Gastrocnemius medialis (tissue), 4 donors: ENCODE data around the gene PLSCR1.

Experiments
- POLR2A ChIP-seq, 2 donors: fragments of 450-650 bp; IDR thresholded peaks; one replicate each; pipeline ENCODE4 v1.6.1; 2017; ENCODE audit warnings: antibody characterized with exemption in 2 of 2, mild to moderate bottlenecking in 2 of 2, moderate library complexity in 2 of 2
- TF ChIP-seq, protein P1 (sequence below), 5 experiments: fragments of 450-650 bp in 3 of 5; fragments of 200-600 bp in 2 of 5; sonication (generic) in 2 of 5; IDR thresholded peaks in 4 of 5; conservative IDR thresholded peaks in 1 of 5; 1 replicate in 4 of 5; 2 replicates in 1 of 5; pipeline ENCODE4 v1.5.1; 2016 to 2019; ENCODE audit warnings: antibody characterized with exemption in 5 of 5, mild to moderate bottlenecking in 3 of 5, moderate library complexity in 3 of 5

DNA sequence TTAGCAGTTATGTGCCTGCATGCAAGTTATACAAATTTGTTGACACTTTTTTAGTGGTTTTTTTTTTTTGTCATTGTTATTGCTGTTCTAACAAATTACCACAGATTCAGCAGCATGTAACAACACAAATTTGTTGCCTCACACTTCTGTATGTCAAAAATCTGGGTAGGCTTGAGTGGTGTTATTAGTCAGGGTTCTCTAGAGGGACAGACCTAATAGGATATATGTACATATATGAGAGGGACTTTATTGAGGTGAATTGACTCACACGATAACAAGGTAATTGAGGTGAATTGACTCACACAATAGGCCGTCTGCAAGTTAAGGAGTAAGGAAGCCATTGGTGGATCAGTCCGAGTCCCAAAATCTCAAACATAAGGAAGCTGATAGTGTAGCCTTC, 15.0 kb upstream of the PLSCR1 start:
- TF ChIP-seq, protein P1, sequence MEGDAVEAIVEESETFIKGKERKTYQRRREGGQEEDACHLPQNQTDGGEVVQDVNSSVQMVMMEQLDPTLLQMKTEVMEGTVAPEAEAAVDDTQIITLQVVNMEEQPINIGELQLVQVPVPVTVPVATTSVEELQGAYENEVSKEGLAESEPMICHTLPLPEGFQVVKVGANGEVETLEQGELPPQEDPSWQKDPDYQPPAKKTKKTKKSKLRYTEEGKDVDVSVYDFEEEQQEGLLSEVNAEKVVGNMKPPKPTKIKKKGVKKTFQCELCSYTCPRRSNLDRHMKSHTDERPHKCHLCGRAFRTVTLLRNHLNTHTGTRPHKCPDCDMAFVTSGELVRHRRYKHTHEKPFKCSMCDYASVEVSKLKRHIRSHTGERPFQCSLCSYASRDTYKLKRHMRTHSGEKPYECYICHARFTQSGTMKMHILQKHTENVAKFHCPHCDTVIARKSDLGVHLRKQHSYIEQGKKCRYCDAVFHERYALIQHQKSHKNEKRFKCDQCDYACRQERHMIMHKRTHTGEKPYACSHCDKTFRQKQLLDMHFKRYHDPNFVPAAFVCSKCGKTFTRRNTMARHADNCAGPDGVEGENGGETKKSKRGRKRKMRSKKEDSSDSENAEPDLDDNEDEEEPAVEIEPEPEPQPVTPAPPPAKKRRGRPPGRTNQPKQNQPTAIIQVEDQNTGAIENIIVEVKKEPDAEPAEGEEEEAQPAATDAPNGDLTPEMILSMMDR (IDR thresholded peaks at IDR 0.05 in 4 of 5, conservative IDR thresholded peaks at IDR 0.05 in 1 of 5), result no peak
- TF ChIP-seq POLR2A (IDR thresholded peaks at IDR 0.05), result no peak
